Glutamatergic neuron (in vitro differentiated cells): ENCODE measurements around the gene ATP9B. TPM values are rescaled to one million over a fixed set of nuclear protein-coding genes. Genes with fewer than 3 reads are reported as not detected.

Source experiments
- DNase-seq: peaks from one replicate; pipeline ENCODE4 v3.0.0; 2022
- H3K27ac Mint-ChIP-seq: one replicate; pipeline ENCODE4 v1.8.0; 2020; ENCODE audit warnings: mild to moderate bottlenecking, mixed read lengths, inconsistent platforms; ENCODE audit not compliant: unreplicated experiment
- H3K27me3 Mint-ChIP-seq: one replicate; pipeline ENCODE4 v1.8.0; 2020; ENCODE audit warnings: mild to moderate bottlenecking, moderate library complexity, mixed read lengths, inconsistent platforms; ENCODE audit not compliant: unreplicated experiment
- H3K36me3 Mint-ChIP-seq: one replicate; pipeline ENCODE4 v1.8.0; 2020; ENCODE audit warnings: mild to moderate bottlenecking, mixed read lengths, inconsistent platforms; ENCODE audit not compliant: unreplicated experiment
- H3K4me1 Mint-ChIP-seq: one replicate; pipeline ENCODE4 v1.8.0; 2020; ENCODE audit warnings: mild to moderate bottlenecking, low read depth, mixed read lengths, inconsistent platforms; ENCODE audit not compliant: unreplicated experiment
- H3K4me3 Mint-ChIP-seq: one replicate; pipeline ENCODE4 v1.8.0; 2020; ENCODE audit warnings: mild to moderate bottlenecking, mixed read lengths, inconsistent platforms; ENCODE audit not compliant: unreplicated experiment
- H3K9me3 Mint-ChIP-seq: one replicate; pipeline ENCODE4 v1.8.0; 2020; ENCODE audit warnings: mild to moderate bottlenecking, moderate library complexity, mixed read lengths, inconsistent platforms; ENCODE audit not compliant: unreplicated experiment
- CTCF ChIP-seq: fragments of 200-600 bp; sonication (generic); IDR thresholded peaks from one replicate; pipeline ENCODE4 v1.5.0; 2021; ENCODE audit not compliant: partially characterized antibody, unreplicated experiment
- total RNA-seq: library from RNA; stranded (reverse); fragmentation: NEBNext Ultra II Directional; extraction: Animal tissue kit (Norgen Biotek cat#: 25700); gene quantifications from one replicate; pipeline ENCODE4 v1.2.1, GENCODE V29; 2021; ENCODE audit not compliant: unreplicated experiment

ATP9B gene
- total RNA-seq, 1 donor from 2014 or later = 62.6 TPM

GRCh38 chr18:79422783-79423165, 353.6 kb downstream of the ATP9B start:
- peaks cover 14% of the 10 kb centered on the region for H3K27me3 Mint-ChIP-seq
- no peak for DNase-seq
- H3K4me3 Mint-ChIP-seq = no peak overlapping the region
- peaks cover 14% of the 10 kb centered on the region for H3K36me3 Mint-ChIP-seq
- H3K27ac Mint-ChIP-seq = no peak overlapping the region
- peaks cover 21% of the 10 kb centered on the region for H3K4me1 Mint-ChIP-seq
- H3K9me3 Mint-ChIP-seq = peaks cover 8% of the 10 kb centered on the region
- TF ChIP-seq CTCF = no peak

DNA sequence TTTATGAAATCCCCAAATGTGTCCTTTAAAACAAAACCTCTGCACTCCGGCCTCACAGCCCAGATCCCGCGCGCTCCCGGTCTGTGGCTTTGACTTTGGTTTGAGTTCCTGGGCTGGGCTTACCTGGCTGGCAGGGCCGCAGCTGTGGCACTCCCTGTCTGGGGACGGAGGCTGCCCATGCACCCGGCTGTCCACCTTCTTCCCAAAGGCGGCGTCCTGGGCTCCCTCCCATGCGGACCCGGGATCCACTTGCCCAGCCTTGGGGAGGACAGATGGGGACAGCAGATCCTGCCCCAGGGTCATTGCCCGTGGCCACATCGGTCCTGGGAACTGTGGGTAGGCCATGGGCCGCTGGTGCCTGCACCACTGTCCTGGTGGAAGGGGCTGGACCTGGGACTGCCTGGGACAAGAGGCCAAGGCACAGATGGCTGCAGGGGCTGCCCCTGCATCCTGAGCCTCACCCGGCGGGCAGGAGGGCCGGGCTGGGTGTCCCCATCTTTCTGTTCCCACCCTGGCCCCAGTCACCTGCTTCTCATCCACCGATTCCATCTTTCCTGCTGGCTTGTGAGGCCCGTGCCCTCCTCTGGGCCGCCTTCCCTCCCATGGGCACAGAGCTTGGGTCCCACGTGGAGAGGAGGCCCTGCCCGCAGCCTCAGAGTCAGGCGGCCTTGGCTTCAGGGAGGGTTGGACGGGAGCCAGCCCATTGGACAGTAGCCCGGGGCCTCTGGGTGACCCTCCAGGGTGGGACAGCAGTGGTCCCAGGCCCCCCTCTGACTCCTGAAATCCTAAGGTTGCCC, 354.2 kb downstream of the ATP9B start:
- Mint-ChIP-seq H3K27me3 (peaks cover 14% of the 10 kb centered on the region), H3K27ac (no peak overlapping the region), H3K36me3 (peaks cover 14% of the 10 kb centered on the region), H3K4me3 (no peak overlapping the region), H3K9me3 (peaks cover 10% of the 10 kb centered on the region), H3K4me1 (peaks cover 26% of the 10 kb centered on the region)
- no peak for DNase-seq
- TF ChIP-seq CTCF = no peak

DNA sequence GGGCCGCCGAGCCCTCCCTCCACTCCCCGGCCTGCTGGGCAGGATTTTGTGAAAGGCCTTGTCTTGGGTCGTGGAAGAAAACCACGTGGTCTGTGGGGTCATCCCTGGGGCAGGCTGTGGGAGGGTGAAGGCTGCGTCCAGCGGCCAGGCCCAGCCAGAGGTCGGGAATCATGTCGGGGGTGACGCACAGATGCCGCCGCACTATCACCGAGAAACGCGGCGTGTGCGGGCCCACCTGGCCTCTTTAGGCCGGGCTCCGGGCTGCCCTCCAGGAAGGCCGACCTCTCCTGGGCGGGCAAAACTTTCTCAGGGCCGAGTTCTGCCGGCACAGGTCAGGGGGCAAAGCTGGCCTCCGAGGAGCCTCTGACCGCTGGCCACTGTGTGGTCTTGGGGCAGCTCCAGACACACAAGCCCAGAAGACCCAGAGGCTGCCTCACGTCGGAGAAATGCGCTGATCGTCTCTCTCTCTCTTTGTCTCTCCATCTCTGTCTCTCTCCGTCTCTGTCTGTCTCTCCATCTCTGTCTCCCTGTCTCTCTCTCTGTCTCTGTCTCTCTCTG, 354.9 kb downstream of the ATP9B start:
- H3K27ac Mint-ChIP-seq = peak overlapping the region; percentile 70

DNA sequence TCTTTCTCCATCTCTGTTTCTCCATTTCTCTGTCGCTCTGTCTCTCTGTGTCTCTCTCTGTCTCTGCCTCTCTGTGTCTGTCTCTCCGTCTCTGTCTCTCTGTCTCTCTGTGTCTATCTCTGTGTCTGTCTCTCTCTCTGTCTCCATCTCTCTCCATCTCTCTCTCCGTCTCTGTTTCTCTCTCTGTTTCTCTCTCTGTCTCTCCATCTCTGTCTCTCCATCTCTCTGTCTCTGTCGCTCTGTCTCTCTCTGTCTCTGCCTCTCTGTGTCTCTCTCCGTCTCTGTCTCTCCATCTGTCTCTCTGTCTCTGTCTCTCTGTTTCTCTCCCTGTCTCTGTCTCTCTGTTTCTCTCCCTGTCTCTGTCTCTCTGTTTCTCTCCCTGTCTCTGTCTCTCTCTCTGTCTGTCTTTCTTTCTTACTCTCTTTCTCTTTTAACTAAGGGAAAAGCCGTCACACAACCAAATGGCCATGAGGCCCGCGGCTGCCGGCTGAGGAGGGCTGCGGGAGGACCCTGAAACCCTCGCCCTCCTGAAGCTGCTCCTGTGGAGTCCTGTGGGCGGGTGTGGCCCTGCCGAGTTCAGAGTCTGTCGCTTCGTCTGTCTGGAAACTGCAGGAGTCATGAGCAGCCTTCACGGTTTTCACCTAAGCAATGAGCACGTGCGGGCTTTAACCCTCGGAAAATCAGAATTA, 355.8 kb downstream of the ATP9B start:
- peaks cover 24% of the 10 kb centered on the region for H3K4me1 Mint-ChIP-seq
- TF ChIP-seq CTCF = no peak
- peak overlapping the region; percentile 36 for H3K4me3 Mint-ChIP-seq
- DNase-seq = no peak
- peak overlapping the region; percentile 70 for H3K27ac Mint-ChIP-seq
- peaks cover 6% of the 10 kb centered on the region for H3K9me3 Mint-ChIP-seq
- H3K27me3 Mint-ChIP-seq = peaks cover 10% of the 10 kb centered on the region
- H3K36me3 Mint-ChIP-seq = peaks cover 14% of the 10 kb centered on the region

More for the DNA sequence above, 354.9 kb downstream of the ATP9B start:
- no peak for DNase-seq
- no peak for TF ChIP-seq CTCF
- peaks cover 26% of the 10 kb centered on the region for H3K4me1 Mint-ChIP-seq
- peaks cover 15% of the 10 kb centered on the region for H3K27me3 Mint-ChIP-seq
- H3K36me3 Mint-ChIP-seq = peaks cover 14% of the 10 kb centered on the region
- peak overlapping the region; percentile 34 for H3K4me3 Mint-ChIP-seq
- H3K9me3 Mint-ChIP-seq = peaks cover 10% of the 10 kb centered on the region

DNA sequence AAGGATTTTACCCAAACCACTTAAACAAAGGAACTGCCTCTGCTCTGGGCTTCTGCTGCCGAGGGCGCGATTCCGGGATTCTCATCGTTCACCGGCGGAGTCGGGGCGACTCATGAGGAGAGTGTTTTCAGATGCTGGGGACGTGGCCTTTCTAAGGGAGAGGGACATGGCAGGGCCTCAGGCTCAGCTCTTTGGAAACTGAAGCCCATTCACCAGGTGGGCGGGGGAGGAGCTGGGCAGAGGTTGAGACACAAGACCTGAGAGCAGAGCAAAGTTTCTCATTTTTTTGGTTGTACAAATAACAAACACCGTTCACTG, 356.3 kb downstream of the ATP9B start:
- Mint-ChIP-seq H3K4me1 (peaks cover 22% of the 10 kb centered on the region), H3K27me3 (peaks cover 9% of the 10 kb centered on the region), H3K9me3 (peaks cover 6% of the 10 kb centered on the region), H3K27ac (peak overlapping the region; percentile 52), H3K36me3 (peaks cover 11% of the 10 kb centered on the region), H3K4me3 (no peak overlapping the region)
- TF ChIP-seq CTCF = no peak
- DNase-seq = no peak
